Fibroblast of skin of right biceps (primary cell): Measurements from ENCODE around the gene SLCO2B1.

ENCODE experiments used
- DNase-seq: peaks from one replicate; pipeline ENCODE4 v3.0.0-alpha.2; 2013

The SLCO2B1 gene

DNA sequence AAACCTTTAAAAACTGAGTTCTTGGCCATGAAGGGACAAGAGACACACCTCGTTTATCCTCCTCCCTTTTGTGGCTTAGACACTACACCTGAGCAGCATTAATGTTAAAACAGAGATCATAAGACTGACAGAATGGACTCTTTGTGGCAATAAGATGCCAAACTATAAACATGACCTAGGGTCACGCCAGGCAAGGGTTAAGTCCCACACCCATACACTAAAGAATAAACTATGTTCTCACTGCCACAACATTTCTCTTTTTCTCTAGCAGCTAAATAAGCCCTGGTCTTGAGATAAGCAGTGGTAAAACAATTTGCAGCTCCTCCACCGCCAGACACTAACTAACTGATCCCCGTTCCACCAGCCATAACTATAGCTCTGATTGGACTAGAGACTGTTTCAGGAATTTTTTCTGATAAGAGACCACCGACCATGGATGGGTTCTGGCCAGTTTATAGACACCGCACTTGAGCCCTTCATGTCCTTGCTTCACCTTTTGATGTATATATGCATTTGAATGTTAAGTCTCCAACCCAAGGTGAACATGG is 4.9 kb upstream of the SLCO2B1 start:
- DNase-seq: no peak

DNA sequence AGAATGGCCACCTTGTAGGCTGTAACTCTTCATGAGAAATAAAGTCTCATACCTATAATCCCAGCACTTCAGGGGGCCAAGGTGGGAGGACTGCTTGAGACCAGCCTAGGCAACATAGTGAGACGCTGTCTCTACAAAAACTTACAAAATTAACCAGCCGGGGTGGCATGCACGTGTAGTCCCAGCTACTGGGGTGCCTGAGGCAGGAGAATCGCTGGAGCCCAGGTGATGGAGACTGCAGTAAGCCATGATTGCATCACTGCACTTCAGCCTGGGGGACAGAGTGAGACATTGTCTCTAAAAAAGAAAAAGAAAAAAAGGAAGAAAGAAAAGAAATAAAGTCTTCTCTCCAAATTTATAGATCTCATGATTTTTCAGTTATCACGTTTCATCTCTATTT is 4.2 kb upstream of the SLCO2B1 start:
- no peak for DNase-seq

DNA sequence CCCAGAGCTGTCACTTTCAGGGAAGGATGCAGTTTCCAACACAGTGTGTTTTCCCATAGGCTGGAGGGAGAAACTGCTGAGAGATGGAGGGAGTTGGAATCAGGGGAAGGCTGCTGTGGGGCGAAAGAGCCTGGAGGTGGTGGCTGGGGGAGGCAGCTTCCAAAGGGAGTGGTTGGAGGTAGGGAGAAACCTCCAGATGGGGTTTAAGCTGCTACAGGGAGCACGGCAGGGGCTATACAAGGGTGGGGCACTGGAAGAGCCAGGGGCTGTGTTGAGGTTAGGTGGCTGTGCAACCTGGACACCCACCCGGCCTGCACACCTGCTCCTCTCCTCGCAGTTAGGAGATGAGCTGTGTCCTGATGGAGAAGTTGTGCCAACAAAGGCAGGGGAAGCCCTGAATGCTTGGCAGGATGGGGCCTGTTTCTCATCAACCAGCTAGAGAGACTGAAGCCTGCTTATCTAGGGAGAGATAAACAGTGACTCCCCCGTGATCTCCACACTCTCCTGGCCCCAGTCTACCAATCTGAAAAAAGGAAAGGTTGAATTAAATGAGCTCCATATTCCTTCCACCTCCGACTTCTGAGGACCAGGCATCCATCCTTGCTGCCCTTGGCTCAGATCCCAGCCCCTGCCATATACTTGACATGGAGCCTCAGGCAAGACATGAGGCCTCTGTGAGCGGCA is 3.6 kb upstream of the SLCO2B1 start:
- no peak for DNase-seq

DNA sequence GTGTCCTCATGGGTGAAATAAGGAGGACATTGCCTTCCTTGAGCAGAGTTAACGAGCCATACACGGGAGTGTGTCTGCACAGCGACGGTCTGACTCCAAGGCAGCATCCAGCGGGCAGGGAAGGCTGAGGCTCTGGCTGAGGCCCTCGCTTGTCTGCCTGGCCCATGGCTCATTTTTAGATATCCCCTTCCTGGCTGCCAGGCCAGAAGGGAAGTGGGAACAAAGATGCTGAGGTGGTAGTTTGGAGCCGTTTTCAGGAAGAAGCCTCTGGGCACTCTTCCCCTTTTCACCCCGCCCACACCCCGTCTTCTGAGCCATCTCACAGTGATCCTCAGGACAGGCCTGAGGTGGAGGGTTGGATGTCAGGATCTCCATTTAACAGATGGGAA is 3.0 kb upstream of the SLCO2B1 start:
- DNase-seq: no peak

DNA sequence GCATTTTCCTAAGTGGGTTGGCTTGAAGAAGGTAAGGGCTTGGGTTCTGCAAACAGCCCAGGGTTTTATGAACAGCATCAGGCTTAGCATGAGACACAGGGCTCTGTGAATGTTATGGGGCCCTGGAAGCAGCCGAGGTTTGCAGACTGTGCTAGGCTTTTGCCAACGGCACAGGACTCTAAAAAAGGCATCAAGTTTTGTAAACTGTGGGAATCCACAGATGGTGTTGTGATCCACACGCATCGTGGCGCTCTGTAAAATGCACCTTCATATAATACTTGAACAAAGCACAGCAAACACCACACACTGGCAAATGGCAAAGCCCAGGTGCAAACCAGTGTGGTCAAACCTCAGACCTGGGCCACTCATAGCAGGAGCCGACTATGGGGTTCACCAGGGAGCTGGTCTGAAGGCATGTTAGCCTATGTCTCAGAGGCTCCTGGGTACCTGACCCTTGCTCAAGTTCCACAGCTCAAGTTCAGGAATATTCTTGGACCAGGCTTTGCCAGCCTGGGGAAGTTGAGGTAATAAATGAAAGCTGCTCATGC is 2.4 kb upstream of the SLCO2B1 start:
- no peak for DNase-seq

DNA sequence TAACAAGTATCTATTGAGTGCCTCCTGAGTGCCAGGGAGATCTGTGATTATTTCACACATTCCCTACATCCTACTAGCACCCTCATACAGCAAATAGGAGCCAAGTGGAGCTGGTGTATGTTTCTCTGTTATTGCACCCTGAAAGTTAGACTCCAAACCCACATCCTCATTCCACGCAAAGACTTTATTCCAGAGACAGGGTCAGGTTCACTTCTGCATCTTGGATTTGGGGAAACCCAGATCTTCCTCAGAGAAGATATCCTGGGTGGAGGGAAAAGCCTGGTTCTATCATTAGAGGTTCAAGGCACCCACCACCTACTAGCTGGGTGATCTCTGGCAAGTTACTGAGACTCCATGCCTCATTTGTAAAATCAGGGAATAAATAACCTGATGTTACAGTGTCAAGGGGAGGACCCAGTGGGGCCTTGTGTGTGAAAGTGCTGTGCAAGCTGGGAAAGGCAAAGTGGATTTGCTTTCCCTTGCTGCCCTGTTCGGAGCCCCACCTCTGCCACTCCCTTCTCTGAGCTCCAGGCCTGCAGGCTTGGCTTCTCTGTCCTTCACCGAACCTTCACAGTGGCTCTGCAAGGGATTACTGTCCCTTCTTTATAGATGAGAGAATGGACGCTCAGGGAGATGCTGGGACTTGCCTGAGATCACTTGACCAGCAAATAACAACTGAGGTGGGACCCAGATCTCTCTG is 991 bp upstream of the SLCO2B1 start:
- DNase-seq: no peak

DNA sequence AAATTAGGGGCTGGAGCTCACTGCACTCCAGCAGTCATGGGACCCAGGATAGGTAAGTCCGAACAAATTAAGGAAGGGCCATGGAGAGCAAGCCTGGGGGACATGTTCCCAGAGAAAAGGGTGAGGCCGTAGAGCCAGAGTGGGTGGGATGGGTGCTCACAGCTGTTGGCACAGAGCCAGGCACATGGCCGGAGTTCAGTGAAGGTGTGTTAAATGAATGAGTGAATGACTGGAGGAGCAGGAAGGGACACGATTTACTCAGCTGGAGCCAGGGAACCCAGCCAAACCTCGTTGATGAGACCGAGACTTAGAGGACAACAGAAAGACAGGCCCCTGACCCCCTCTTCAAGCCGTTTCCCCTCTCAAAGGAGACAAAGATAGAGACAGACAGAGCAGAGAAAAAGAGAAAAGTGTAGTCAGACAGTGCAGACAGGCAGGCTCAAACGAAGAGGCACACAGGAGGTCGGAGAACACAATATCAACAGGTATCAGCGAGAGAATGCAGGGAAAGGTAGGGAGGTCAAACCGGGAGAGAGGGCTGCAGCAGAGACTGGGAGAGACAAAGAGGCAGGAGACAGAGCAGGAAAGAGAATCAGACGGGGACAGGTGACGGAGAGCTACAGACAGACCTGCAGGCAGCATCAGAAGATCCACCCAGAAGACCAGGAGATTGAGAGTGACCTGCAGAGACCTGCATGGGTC is 590 bp downstream of the SLCO2B1 start:
- no peak for DNase-seq

DNA sequence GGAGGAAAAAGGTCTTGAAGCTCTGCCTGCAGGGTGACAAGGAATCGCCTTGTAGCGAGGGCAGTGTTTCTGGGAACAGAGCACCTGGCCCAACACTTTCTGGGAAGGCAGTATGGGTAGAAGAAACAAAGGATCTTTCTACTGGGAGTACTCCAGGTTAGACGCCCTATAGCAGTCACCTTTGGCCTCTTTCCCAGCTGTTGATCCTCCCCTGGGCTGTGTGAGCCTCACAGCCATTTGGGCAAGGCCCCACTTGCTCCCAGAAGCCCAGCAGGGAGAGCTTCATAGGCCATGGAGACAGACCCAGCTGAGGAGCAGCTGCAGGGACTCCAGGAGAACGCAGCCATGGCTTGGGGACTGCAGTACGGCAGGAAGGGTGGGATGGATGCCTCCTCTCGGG is 1.2 kb downstream of the SLCO2B1 start:
- no peak for DNase-seq

DNA sequence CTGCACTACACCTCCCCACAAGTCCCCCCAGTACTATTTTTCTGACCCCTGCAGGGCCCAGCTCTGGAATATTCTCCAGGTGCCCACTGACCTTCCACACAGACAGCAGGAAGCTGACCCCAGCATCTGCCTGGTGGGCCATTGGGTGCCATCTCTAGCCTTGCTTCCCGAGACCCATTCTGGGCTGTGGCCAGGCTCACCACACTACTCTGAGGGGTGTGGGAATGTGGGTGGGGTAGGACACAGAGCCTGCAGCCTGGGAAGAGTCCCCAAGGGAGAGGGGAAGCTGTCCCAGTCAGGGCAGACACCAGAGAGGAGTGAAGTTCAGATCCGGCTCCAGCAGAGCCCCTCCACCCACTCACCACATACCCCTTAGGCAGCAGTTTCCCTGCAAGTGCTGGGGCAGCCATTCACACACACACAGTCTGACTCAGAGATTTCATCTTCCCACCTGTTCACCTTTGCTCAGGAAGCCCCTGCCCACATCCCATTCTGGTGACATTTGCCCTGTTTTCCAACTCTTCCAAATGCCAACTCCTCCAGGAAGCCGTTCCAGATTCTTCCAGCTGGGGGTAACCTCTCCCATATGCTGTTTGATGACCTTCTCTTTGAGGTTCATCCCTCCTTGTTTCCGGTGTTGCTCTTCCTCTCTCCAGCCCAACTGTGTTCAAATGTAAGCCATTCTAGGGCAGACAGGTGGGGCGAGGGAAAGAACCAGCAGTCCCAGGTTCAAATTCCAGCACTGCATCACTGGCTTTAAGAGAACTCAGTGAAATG is 1.9 kb downstream of the SLCO2B1 start:
- DNase-seq: no peak

DNA sequence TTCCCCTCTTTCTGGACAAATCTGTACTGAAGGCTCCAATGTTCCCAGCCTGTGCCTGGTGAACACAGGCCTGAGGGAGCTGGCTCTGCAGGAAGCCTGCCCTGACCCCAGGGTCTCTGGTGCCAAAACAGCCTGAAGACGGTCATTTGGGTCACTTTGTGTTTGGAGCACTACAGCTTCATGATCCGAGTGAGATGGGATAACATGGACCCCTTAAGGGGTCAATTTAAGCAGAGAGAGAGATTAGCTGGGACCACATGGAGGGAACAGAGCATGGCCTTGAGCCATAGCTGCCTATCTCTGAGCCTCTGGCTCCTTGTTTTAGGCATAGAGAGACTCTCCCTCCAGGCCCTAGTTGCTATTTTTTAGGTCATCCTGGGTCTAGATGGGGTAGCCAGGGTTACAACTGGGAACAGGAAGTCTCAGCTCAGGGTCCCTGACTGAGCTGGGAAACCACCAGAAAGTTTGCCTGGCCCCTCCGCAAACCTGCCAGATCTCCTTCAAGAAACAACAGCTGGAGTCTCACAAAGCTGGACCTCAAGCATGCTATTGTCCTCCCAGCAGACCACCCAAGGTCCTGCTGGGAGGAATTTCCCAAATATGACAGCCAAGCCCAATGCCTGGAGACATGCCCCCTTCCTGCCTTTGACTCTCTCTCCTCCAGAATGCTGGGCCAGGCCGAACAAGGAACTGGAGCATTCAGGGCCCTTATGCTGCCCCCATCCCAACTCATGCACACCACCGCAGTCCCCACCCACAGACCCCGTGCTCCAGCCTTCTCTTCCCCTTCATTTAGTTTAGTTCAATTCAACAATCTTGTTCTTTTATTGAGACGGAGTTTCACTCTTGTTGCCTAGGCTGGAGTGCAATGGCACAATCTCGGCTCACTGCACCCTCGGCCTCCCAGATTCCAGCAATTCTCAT is 4.0 kb downstream of the SLCO2B1 start:
- DNase-seq: no peak

DNA sequence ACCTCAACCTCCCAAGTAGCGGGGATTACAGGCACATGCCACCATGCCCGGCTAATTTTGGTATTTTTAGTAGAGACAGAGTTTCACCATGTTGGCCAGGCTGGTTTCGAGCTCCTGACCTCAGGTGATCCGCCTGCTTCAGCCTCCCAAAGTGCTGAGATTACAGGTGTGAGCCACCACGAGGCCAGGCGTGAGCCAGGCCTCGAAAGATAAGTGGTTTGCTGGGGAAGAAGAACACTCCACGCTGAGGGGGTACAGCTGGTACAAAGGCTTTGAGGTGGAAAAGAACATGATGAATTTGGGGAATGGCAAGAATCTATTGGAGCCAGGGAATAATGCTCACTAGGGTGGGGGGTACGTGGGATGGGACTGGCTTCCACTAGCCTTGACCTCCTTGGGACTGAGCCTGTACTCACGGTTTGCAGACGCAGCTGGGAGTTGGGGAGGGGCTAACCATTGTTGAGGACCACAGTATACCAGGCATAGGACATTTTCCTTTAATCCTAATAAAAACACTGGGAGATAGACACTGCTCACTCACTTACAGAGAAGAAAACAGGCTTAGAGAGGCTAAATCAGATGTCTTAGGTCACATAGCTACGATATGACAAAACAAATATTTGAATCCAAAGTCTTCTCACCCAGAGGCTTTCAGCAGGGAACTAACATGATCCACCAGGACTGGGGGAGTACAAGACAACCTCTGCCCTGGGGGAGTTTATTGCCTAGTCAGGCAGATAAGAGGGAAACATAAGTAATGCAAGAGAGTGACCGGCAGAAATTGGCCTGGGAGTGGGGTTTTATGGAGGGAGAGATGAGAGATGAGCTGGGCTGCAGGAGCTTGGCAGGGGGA is 4.9 kb downstream of the SLCO2B1 start:
- no peak for DNase-seq

DNA sequence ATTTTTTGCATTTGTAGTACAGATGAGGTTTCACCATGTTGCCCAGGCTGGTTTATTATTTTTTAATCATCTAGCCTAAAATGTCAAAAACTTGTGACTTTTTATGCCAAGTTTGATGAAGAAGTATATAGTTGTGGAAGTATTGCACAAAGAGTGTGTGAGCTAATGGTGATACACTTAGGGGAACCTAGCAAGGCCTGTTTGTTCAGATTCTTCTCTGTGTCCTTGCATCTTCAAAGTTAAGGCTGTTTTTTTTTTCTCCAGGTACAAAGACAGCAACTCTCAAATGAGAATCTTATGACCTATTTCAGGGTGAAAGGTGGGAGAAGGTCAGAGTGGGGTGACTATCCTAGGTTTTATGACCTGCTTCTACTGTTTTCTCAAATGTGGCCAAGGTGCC is 7.3 kb downstream of the SLCO2B1 start:
- no peak for DNase-seq

DNA sequence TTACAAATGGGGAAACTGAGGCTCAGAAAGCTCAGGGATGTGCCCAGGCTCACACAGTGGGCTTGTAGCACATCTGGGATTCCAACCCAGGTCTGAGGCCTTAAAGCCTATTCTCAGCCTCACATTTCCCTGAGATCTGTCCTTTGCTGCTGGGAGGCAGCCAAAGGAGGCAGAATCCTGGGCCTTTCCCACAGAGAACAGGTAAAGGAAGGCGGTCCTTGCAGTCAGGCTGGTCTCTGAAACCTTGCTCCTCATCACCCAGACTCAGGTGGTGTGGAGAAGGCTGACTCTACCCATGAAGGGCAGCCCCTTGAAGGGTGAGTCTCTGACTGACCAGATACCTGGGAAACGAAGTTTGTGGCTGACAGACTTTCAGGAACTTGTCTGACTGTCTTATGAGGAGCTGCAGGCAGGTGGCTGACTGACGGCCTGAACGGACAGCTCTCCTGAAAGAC is 7.8 kb downstream of the SLCO2B1 start:
- DNase-seq: no peak

DNA sequence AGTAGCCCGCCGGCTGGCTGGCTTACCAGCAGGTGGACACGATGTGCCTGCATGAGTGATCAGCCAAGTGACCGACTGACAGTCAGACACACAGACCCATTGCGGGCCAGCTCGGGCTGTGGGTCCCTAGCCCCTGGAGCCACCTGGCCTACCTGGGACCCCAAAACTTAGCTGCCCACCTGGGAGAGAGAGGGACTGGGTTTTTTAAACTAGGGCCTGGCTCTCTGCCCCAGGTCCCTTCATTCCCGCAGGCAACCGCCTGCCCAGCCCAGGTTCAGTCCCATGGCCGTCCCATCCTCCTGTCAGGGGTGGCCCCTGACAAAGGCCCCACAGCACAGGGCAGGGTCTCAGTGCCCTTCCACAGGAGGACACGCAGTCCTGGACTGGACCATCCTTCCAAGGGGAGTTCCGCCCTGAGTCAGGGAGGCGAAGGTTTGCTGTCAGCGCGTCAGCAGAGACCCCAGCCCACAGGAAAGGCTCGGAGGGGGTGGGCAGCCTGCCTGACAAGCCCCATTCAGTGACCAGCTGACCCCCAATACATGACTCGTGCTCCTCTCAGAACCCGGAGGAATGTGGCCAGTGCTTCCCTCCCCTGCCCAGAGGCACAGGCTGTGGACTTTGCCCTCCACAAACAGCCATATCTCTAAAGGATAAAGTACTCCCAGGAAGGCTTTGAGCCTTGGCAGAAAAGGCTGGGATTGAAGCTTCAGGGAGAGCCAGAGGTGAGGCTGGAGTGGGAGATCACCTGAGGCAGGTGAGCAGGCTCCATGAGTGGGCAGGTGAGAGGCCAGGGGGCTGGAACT is 8.4 kb downstream of the SLCO2B1 start:
- DNase-seq: no peak

DNA sequence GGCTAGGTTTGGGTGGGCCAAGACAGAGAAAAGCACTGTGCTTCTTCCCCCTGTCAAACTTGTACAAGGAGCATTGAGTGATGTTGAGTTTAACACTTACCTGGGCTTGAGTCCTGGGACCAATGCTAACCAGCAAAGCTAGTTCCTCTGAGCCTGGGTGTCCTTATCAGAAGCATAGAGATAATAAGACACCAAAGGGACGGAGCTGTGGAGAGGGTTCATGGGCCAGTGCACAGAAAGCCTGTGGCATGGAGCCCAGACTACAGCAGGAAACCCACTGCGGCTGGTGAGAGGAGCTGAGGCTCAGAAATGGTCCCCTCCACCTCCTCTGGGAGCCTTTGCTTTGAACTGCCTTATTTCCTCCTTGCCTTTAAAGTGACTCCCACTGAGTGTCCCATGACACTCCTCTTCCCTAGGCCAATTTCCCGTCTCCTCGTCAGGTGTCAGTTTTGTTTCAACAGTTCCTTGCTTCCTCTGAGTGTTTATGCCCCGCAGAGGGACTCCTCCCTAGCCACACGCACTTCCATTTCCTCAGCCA is 9.4 kb downstream of the SLCO2B1 start:
- DNase-seq: no peak

DNA sequence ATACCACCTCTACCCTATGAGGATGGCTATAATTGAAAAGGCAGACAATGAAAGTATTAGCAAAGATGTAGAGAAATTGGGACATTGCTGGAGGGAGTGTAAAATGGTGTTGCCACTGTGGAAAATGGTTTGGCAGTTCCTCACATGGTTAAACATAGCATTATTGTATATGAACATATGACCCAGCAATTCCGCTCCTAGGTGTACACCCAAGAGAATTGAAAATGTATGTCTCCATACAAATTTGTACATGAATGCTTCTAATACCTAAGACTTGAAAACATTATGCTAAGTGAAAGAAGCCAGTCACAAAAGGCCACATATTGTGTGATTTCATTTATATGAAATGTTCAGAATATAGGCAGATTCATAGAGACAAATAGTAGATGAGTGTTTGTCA is 10.0 kb downstream of the SLCO2B1 start:
- no peak for DNase-seq

DNA sequence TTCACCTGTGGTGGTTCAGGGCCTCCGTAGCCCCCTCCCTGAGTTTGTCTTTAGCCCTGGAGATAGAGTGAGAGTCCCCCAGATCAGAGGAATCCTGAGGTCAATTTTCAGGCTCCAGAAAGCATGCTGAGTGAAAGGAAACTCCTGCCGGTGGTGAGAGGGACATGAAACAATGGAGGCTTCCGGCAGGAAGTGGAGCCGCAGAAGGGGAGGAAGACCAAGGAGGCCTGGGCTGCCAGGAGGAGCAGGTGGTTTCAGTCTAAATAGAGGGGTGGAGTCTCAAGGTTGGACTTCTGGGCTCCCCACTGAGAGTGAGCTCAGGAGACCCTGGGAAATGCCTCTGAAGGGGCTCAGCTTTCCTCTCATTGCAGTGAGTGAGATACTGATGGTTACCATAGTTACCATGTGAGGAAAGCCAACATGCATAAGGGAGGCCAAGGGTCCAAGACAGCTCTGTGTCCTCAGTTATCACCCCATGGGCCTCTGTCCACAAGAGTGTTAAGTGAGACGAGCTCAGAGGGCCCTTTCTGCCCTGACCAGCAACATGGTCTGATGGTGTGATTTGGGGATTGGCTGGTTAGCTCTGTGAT is 10.7 kb downstream of the SLCO2B1 start:
- DNase-seq: no peak

DNA sequence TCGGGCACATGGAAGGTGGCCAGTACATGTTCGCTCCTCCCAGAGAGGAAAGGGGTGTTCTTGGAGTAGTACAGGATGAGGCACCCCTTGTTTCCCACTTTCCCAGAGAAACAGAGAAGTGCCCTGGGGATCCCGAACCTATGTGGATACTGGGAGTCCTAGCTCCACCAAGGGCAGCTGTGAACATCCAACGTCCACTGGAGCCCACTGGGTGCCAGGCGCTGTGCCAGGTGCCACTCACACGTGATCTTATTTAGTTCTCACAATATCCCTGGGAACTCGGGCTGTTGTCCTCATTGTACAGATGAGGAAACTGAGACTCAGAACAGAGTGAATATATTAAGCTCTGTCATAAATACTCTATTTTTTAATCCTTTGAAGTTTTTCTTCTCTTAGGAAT is 12.0 kb downstream of the SLCO2B1 start:
- DNase-seq: no peak
